ENCODE data around the gene PRDX5. TPM values are rescaled to one million over a fixed set of nuclear protein-coding genes. Genes with fewer than 3 reads are reported as not detected.

PRDX5 gene
- total RNA-seq, 2 experiments from 2014 or later: 103 to 105 TPM

- no peak overlapping the region for H3K27ac Mint-ChIP-seq
- peaks cover 51% of the 10 kb centered on the region for H3K36me3 Mint-ChIP-seq (ENCODE audit: low read depth)
- ATAC-seq: no peak
- H3K4me1 Mint-ChIP-seq (ENCODE audit: low read depth): peaks cover 39% of the 10 kb centered on the region
- ChIA-PET POLR2A (interaction anchor here (0.7 to 2.5 kb wide), 6 partner anchors 11 to 117 kb away, joined by 3 to 11 read pairs (median 3); partner anchors contain the start of genes PRDX5 and TRMT112), CTCF (interaction anchor here (1.3 to 9.5 kb wide), 6 partner anchors 12 to 292 kb away, joined by 3 to 75 read pairs (median 6); partner anchors contain the start of gene CCDC88B)
- H3K4me3 Mint-ChIP-seq: peak overlapping the region; percentile 79
- DNase-seq: peak; percentile 17
- intact Hi-C loops (cut with micrococcal nuclease): no loop called here
- no peak for TF ChIP-seq CTCF (IDR thresholded peaks at IDR 0.05)
- H3K27me3 Mint-ChIP-seq: no peaks in the 10 kb centered on the region
- no peaks in the 10 kb centered on the region for H3K9me3 Mint-ChIP-seq
These were observed 42.6 kb downstream of the PRDX5 start for GRCh38 chr11:64360448-64360921.

- no peaks in the 10 kb centered on the region for H3K9me3 Mint-ChIP-seq
- intact Hi-C loops (cut with micrococcal nuclease): no loop called here
- TF ChIP-seq CTCF (IDR thresholded peaks at IDR 0.05): no peak
- DNase-seq: no peak
- H3K36me3 Mint-ChIP-seq (ENCODE audit: low read depth): peaks cover 55% of the 10 kb centered on the region
- no peak overlapping the region for H3K27ac Mint-ChIP-seq
- no peak overlapping the region for H3K4me3 Mint-ChIP-seq
- H3K27me3 Mint-ChIP-seq: no peaks in the 10 kb centered on the region
- CTCF ChIA-PET: interaction anchor here (1.6 to 2.3 kb wide), 3 partner anchors 29 to 291 kb away, joined by 6 to 14 read pairs (median 6); no protein-coding TSS in a partner anchor
- H3K4me1 Mint-ChIP-seq (ENCODE audit: low read depth): peaks cover 35% of the 10 kb centered on the region
- POLR2A ChIA-PET: interaction anchor here (1.5 kb wide), 1 partner anchor 14 kb away, joined by 3 read pairs; no protein-coding TSS in a partner anchor
- no peak for ATAC-seq
These were observed 43.7 kb downstream of the PRDX5 start for GRCh38 chr11:64361659-64362058.

GRCh38 chr11:64362339-64362738, 44.4 kb downstream of the PRDX5 start:
- no peaks in the 10 kb centered on the region for H3K27me3 Mint-ChIP-seq
- no peak overlapping the region for H3K4me3 Mint-ChIP-seq
- no peaks in the 10 kb centered on the region for H3K9me3 Mint-ChIP-seq
- H3K36me3 Mint-ChIP-seq (ENCODE audit: low read depth): peaks cover 55% of the 10 kb centered on the region
- H3K27ac Mint-ChIP-seq: no peak overlapping the region
- no peak for DNase-seq
- intact Hi-C loops (cut with micrococcal nuclease): no loop called here
- POLR2A ChIA-PET: interaction anchor here (1.5 kb wide), 1 partner anchor 13 kb away, joined by 3 read pairs; no protein-coding TSS in a partner anchor
- TF ChIP-seq CTCF (IDR thresholded peaks at IDR 0.05): no peak
- peaks cover 34% of the 10 kb centered on the region for H3K4me1 Mint-ChIP-seq (ENCODE audit: low read depth)
- ATAC-seq: no peak
- CTCF ChIA-PET: no interaction called here

GRCh38 chr11:64364435-64364834, 46.5 kb downstream of the PRDX5 start:
- TF ChIP-seq CTCF (IDR thresholded peaks at IDR 0.05): no peak
- H3K4me3 Mint-ChIP-seq: no peak overlapping the region
- ChIA-PET POLR2A (interaction anchor here (0.6 kb wide), 1 partner anchor 16 kb away, joined by 3 read pairs; no protein-coding TSS in a partner anchor), CTCF (no interaction called here)
- no peak overlapping the region for H3K27ac Mint-ChIP-seq
- no peak for ATAC-seq
- no peaks in the 10 kb centered on the region for H3K9me3 Mint-ChIP-seq
- peaks cover 25% of the 10 kb centered on the region for H3K4me1 Mint-ChIP-seq (ENCODE audit: low read depth)
- no peak for DNase-seq
- peaks cover 59% of the 10 kb centered on the region for H3K36me3 Mint-ChIP-seq (ENCODE audit: low read depth)
- no peaks in the 10 kb centered on the region for H3K27me3 Mint-ChIP-seq
- intact Hi-C loops (cut with micrococcal nuclease): no loop called here

- Mint-ChIP-seq H3K4me1 (ENCODE audit: low read depth) (peaks cover 22% of the 10 kb centered on the region), H3K27ac (no peak overlapping the region), H3K36me3 (ENCODE audit: low read depth) (peaks cover 60% of the 10 kb centered on the region), H3K9me3 (no peaks in the 10 kb centered on the region), H3K4me3 (no peak overlapping the region), H3K27me3 (no peaks in the 10 kb centered on the region)
- ChIA-PET CTCF (no interaction called here), POLR2A (interaction anchor here (0.6 kb wide), 1 partner anchor 16 kb away, joined by 3 read pairs; no protein-coding TSS in a partner anchor)
- no peak for TF ChIP-seq CTCF (IDR thresholded peaks at IDR 0.05)
- intact Hi-C loops (cut with micrococcal nuclease): no loop called here
- DNase-seq (no peak), ATAC-seq (no peak)
These were observed 47.0 kb downstream of the PRDX5 start for GRCh38 chr11:64364911-64365310.
